ENCODE results near the gene GALNT13.

Gene GALNT13

GRCh38 chr2:154381931-154382794, 510.4 kb downstream of the GALNT13 start:
- no peak for TF ChIP-seq FOXP2 (optimal IDR thresholded peaks at IDR 0.05; ENCODE audit: borderline replicate concordance, extremely low read depth, extremely low read length, insufficient read depth)
- TF ChIP-seq SIN3A (IDR thresholded peaks at IDR 0.05; ENCODE audit: borderline replicate concordance, insufficient read depth, low read length): no peak
- TF ChIP-seq POLR2AphosphoS5 (IDR thresholded peaks at IDR 0.05; ENCODE audit: low read depth, low read length): no peak
- no peak for TF ChIP-seq REST (IDR thresholded peaks at IDR 0.05; ENCODE audit: insufficient read depth in 1 of 2, low read depth in 2 of 2, low read length in 2 of 2)
- TF ChIP-seq TAF1 (IDR thresholded peaks at IDR 0.05; ENCODE audit: borderline replicate concordance, insufficient read depth, low read length): no peak

GRCh38 chr2:154386186-154386585, 514.5 kb downstream of the GALNT13 start:
- TF ChIP-seq REST (IDR thresholded peaks at IDR 0.05; ENCODE audit: insufficient read depth in 1 of 2, low read depth in 2 of 2, low read length in 2 of 2): no peak
- no peak for TF ChIP-seq TAF1 (IDR thresholded peaks at IDR 0.05; ENCODE audit: borderline replicate concordance, insufficient read depth, low read length)
- TF ChIP-seq FOXP2 (optimal IDR thresholded peaks at IDR 0.05; ENCODE audit: borderline replicate concordance, extremely low read depth, extremely low read length, insufficient read depth): no peak
- TF ChIP-seq SIN3A (IDR thresholded peaks at IDR 0.05; ENCODE audit: borderline replicate concordance, insufficient read depth, low read length): no peak
- no peak for TF ChIP-seq POLR2AphosphoS5 (IDR thresholded peaks at IDR 0.05; ENCODE audit: low read depth, low read length)

- TF ChIP-seq SIN3A (IDR thresholded peaks at IDR 0.05; ENCODE audit: borderline replicate concordance, insufficient read depth, low read length) (no peak), FOXP2 (optimal IDR thresholded peaks at IDR 0.05; ENCODE audit: borderline replicate concordance, extremely low read depth, extremely low read length, insufficient read depth) (no peak), REST (IDR thresholded peaks at IDR 0.05; ENCODE audit: insufficient read depth in 1 of 2, low read depth in 2 of 2, low read length in 2 of 2) (no peak), TAF1 (IDR thresholded peaks at IDR 0.05; ENCODE audit: borderline replicate concordance, insufficient read depth, low read length) (no peak), POLR2AphosphoS5 (IDR thresholded peaks at IDR 0.05; ENCODE audit: low read depth, low read length) (no peak)
Observed at GRCh38 chr2:154391051-154391450, 519.3 kb downstream of the GALNT13 start.

- TF ChIP-seq TAF1 (IDR thresholded peaks at IDR 0.05; ENCODE audit: borderline replicate concordance, insufficient read depth, low read length) (no peak), POLR2AphosphoS5 (IDR thresholded peaks at IDR 0.05; ENCODE audit: low read depth, low read length) (no peak), FOXP2 (optimal IDR thresholded peaks at IDR 0.05; ENCODE audit: borderline replicate concordance, extremely low read depth, extremely low read length, insufficient read depth) (no peak), SIN3A (IDR thresholded peaks at IDR 0.05; ENCODE audit: borderline replicate concordance, insufficient read depth, low read length) (no peak), REST (IDR thresholded peaks at IDR 0.05; ENCODE audit: insufficient read depth in 1 of 2, low read depth in 2 of 2, low read length in 2 of 2) (no peak)
Observed at GRCh38 chr2:154392256-154392655, 520.5 kb downstream of the GALNT13 start.

Data from PFSK-1 (cell line).